Neural cell (in vitro differentiated cells): ENCODE data around the gene IRS2.

ENCODE experiments used
- RAD21 ChIP-seq: fragments of 450-650 bp; conservative IDR thresholded peaks from 2 replicates; pipeline ENCODE4 v1.6.1; 2014; ENCODE audit warnings: antibody characterized with exemption, mild to moderate bottlenecking, moderate library complexity
- TF ChIP-seq, protein P1 (sequence below): fragments of 450-650 bp; IDR thresholded peaks from 2 replicates; pipeline ENCODE4 v1.5.1; 2014; ENCODE audit warnings: antibody characterized with exemption, mild to moderate bottlenecking, moderate library complexity; ENCODE audit not compliant: poor library complexity, severe bottlenecking

GRCh38 chr13:109788372-109789111, 2.2 kb upstream of the IRS2 start:
- TF ChIP-seq, protein P1, sequence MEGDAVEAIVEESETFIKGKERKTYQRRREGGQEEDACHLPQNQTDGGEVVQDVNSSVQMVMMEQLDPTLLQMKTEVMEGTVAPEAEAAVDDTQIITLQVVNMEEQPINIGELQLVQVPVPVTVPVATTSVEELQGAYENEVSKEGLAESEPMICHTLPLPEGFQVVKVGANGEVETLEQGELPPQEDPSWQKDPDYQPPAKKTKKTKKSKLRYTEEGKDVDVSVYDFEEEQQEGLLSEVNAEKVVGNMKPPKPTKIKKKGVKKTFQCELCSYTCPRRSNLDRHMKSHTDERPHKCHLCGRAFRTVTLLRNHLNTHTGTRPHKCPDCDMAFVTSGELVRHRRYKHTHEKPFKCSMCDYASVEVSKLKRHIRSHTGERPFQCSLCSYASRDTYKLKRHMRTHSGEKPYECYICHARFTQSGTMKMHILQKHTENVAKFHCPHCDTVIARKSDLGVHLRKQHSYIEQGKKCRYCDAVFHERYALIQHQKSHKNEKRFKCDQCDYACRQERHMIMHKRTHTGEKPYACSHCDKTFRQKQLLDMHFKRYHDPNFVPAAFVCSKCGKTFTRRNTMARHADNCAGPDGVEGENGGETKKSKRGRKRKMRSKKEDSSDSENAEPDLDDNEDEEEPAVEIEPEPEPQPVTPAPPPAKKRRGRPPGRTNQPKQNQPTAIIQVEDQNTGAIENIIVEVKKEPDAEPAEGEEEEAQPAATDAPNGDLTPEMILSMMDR = no peak
- TF ChIP-seq RAD21 = no peak
